ENCODE results near the gene TMEM14A.
A peak's percentile ranks its signal among the peaks of the same experiment; 100 is the strongest.

The TMEM14A gene

DNA sequence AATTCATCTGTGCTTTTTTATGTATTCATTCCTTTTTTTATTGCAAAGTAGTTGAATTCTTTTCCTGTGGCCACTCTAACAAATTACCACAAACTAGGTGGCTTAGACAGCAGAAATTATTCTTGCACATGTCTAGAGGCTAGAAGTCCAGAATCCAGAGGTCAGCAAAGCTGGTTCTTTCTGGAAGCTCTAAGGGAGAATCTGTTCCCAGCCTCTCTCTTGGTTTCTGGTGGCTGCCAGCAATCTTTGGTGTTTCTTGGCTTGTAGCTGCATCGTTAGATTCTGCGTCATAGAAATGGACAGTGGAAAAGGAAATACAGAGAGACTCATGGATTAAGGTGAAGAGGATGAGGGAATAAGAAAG is 53.1 kb downstream of the TMEM14A start:
- no peak for ATAC-seq (ENCODE audit: low read depth)
- Histone ChIP-seq H3K27me3 (ENCODE audit: insufficient read depth, poor library complexity, severe bottlenecking) (no peaks in the 10 kb centered on the region), H3K36me3 (ENCODE audit: low read depth) (no peaks in the 10 kb centered on the region), H3K4me3 (ENCODE audit: severe bottlenecking) (no peak overlapping the region), H3K4me1 (ENCODE audit: insufficient read depth, poor library complexity, severe bottlenecking) (peaks cover 19% of the 10 kb centered on the region), H3K9me3 (ENCODE audit: severe bottlenecking) (no peaks in the 10 kb centered on the region), H3K27ac (ENCODE audit: poor library complexity, severe bottlenecking) (no peak overlapping the region)
- TF ChIP-seq CTCF (IDR thresholded peaks at IDR 0.05; ENCODE audit: poor library complexity, severe bottlenecking): no peak
- DNase-seq (ENCODE audit: low spot score): no peak

DNA sequence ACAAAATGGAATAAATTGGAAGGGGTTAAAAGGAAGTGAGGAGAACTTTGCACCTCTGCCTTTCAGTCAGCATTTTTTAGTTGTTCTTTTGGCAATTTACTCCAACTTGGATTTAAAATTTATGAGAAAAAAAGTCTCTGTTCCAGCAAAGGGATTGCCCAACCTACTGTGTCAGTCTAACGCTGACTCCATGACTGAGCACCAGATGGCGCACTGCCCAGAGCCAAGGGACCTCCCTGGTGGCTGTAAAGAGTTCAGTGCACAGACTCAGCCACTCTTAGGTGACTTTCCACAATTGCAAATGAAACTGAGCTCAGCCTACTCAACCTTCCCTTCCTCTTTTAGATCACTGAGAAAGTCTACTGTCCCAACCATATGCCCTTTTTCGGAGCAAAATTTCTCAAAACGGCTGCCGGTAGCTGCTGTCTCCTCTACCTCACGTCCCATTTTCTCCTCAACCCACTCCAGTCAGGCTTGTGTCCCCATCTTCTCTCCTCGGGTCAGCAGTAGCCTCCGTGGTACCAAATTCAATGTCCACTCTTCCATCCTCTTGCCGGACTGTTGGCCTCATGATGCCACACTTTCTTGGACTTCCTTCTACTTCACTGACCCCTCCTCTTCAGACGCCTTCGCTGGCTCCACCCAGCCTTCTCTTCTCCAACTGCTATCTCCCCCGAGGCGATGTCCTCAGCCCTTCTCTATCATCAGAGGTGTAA is 53.7 kb downstream of the TMEM14A start:
- Histone ChIP-seq H3K4me1 (ENCODE audit: insufficient read depth, poor library complexity, severe bottlenecking) (peaks cover 19% of the 10 kb centered on the region), H3K27me3 (ENCODE audit: insufficient read depth, poor library complexity, severe bottlenecking) (no peaks in the 10 kb centered on the region), H3K9me3 (ENCODE audit: severe bottlenecking) (no peaks in the 10 kb centered on the region), H3K27ac (ENCODE audit: poor library complexity, severe bottlenecking) (peak overlapping the region; percentile 36), H3K4me3 (ENCODE audit: severe bottlenecking) (no peak overlapping the region), H3K36me3 (ENCODE audit: low read depth) (no peaks in the 10 kb centered on the region)
- ATAC-seq (ENCODE audit: low read depth) (peak; percentile 26; the same call in 1 of the 3 replicates), DNase-seq (ENCODE audit: low spot score) (no peak)
- TF ChIP-seq CTCF (IDR thresholded peaks at IDR 0.05; ENCODE audit: poor library complexity, severe bottlenecking): peak; percentile 56

- Histone ChIP-seq H3K4me1 (ENCODE audit: insufficient read depth, poor library complexity, severe bottlenecking) (peaks cover 19% of the 10 kb centered on the region), H3K27me3 (ENCODE audit: insufficient read depth, poor library complexity, severe bottlenecking) (no peaks in the 10 kb centered on the region), H3K9me3 (ENCODE audit: severe bottlenecking) (no peaks in the 10 kb centered on the region), H3K4me3 (ENCODE audit: severe bottlenecking) (no peak overlapping the region), H3K36me3 (ENCODE audit: low read depth) (no peaks in the 10 kb centered on the region), H3K27ac (ENCODE audit: poor library complexity, severe bottlenecking) (peak overlapping the region; percentile 36)
- TF ChIP-seq CTCF (IDR thresholded peaks at IDR 0.05; ENCODE audit: poor library complexity, severe bottlenecking): no peak
- ATAC-seq (ENCODE audit: low read depth) (no peak; the same call in 2 of the 3 replicates), DNase-seq (ENCODE audit: low spot score) (no peak)
Observed at GRCh38 chr6:52725143-52725534, 54.2 kb downstream of the TMEM14A start.

- peaks cover 19% of the 10 kb centered on the region for H3K4me1 ChIP-seq (ENCODE audit: insufficient read depth, poor library complexity, severe bottlenecking)
- no peak for TF ChIP-seq CTCF (IDR thresholded peaks at IDR 0.05; ENCODE audit: poor library complexity, severe bottlenecking)
- no peak overlapping the region for H3K4me3 ChIP-seq (ENCODE audit: severe bottlenecking)
- DNase-seq (ENCODE audit: low spot score) (no peak), ATAC-seq (ENCODE audit: low read depth) (peak; percentile 97)
- no peaks in the 10 kb centered on the region for H3K9me3 ChIP-seq (ENCODE audit: severe bottlenecking)
- peak overlapping the region; percentile 36 for H3K27ac ChIP-seq (ENCODE audit: poor library complexity, severe bottlenecking)
- H3K27me3 ChIP-seq (ENCODE audit: insufficient read depth, poor library complexity, severe bottlenecking): no peaks in the 10 kb centered on the region
- no peaks in the 10 kb centered on the region for H3K36me3 ChIP-seq (ENCODE audit: low read depth)
Observed at GRCh38 chr6:52725535-52726192, 54.8 kb downstream of the TMEM14A start.

DNA sequence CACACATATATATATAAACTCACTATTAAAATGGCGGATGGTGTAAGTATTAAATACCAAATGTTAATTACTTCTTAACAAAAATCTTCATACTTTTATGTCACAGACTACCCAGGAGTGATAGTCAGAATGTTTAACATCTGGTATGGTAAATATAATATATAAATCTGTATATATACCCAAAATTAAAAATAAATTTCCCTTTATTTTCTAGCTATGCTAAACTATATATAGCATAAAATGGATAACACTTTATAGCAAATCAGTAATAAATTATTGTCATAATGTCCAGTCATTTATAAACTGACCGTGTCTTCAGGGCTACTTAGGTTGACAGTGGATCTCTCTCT is 55.3 kb downstream of the TMEM14A start:
- Histone ChIP-seq H3K4me3 (ENCODE audit: severe bottlenecking) (no peak overlapping the region), H3K36me3 (ENCODE audit: low read depth) (no peaks in the 10 kb centered on the region), H3K4me1 (ENCODE audit: insufficient read depth, poor library complexity, severe bottlenecking) (peaks cover 19% of the 10 kb centered on the region), H3K9me3 (ENCODE audit: severe bottlenecking) (no peaks in the 10 kb centered on the region), H3K27ac (ENCODE audit: poor library complexity, severe bottlenecking) (peak overlapping the region; percentile 36), H3K27me3 (ENCODE audit: insufficient read depth, poor library complexity, severe bottlenecking) (no peaks in the 10 kb centered on the region)
- ATAC-seq (ENCODE audit: low read depth) (no peak), DNase-seq (ENCODE audit: low spot score) (no peak)
- TF ChIP-seq CTCF (IDR thresholded peaks at IDR 0.05; ENCODE audit: poor library complexity, severe bottlenecking): no peak
